Measurements from ENCODE around the gene PLXNB1.

PLXNB1 gene

GRCh38 chr3:48356419-48356818, 73.5 kb downstream of the PLXNB1 start:
- no peak for TF ChIP-seq CTCF (IDR thresholded peaks at IDR 0.05; ENCODE audit: low read depth, low read length, missing control alignments)
- H3K4me3 ChIP-seq (replicated peaks; ENCODE audit: low read depth, low read length), result no peak overlapping the region
- no peak for DNase-seq (ENCODE audit: extremely low read depth, low read depth)

GRCh38 chr3:48353987-48354386, 75.9 kb downstream of the PLXNB1 start:
- TF ChIP-seq CTCF (IDR thresholded peaks at IDR 0.05; ENCODE audit: low read depth, low read length, missing control alignments), result no peak
- no peak overlapping the region for H3K4me3 ChIP-seq (replicated peaks; ENCODE audit: low read depth, low read length)
- DNase-seq (ENCODE audit: extremely low read depth, low read depth), result no peak
